ENCODE results near the gene COCH.

COCH gene

DNA sequence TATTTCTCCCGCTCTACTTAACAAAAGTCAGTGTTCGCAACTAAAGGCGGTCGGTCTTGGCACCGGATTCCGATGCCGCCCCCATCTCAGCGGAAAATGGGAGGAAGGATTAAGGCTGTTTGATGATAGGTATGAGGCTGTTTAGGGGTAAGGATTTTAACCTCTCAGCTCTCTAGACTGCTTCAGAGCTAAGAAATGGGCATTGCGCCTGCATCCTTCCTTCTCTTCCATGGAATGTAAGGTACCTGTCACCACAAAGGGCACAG, 1.4 kb downstream of the COCH start:
- Histone ChIP-seq H3K4me1 (ENCODE audit: control insufficient read depth, insufficient read depth, low read length) (peaks cover 12% of the 10 kb centered on the region), H3K9me3 (ENCODE audit: control insufficient read depth, low read length) (no peaks in the 10 kb centered on the region), H3K27me3 (ENCODE audit: control insufficient read depth, insufficient read depth, low read length, poor library complexity, severe bottlenecking) (peaks cover 51% of the 10 kb centered on the region), H3K36me3 (ENCODE audit: control insufficient read depth, insufficient read depth, low read length) (no peaks in the 10 kb centered on the region), H3K4me3 (ENCODE audit: insufficient read depth, low read depth, low read length) (no peak overlapping the region), H3K27ac (ENCODE audit: insufficient read depth, low read depth, low read length, poor library complexity, severe bottlenecking) (no peak overlapping the region)
- WGBS, 2 experiments, result 35 to 38% methylated on average over 9 of the region's 9 CpGs

DNA sequence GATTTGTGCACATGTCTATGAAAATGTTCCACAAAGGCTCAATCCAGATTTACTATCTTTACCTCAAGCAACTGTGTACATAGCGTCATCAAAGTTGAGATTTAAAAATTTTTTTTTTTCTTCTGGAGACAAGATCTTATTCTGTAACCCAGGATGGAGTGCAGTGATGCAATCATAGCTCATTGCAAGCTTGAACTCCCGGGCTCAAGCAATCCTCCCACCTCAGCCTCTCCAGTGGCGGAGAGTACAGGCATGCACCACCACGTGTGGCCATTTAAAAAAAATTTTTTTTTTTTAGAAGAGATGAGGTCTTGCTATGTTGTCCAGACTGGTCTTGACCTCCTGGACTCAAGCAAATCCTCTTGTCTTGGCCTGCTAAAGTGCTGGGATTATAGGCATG, 2.3 kb downstream of the COCH start:
- 68 to 69% methylated on average over 4 of the region's 4 CpGs for WGBS, 2 experiments
- Histone ChIP-seq H3K9me3 (ENCODE audit: control insufficient read depth, low read length) (no peaks in the 10 kb centered on the region), H3K4me1 (ENCODE audit: control insufficient read depth, insufficient read depth, low read length) (peaks cover 12% of the 10 kb centered on the region), H3K36me3 (ENCODE audit: control insufficient read depth, insufficient read depth, low read length) (no peaks in the 10 kb centered on the region), H3K27me3 (ENCODE audit: control insufficient read depth, insufficient read depth, low read length, poor library complexity, severe bottlenecking) (peaks cover 51% of the 10 kb centered on the region), H3K4me3 (ENCODE audit: insufficient read depth, low read depth, low read length) (no peak overlapping the region), H3K27ac (ENCODE audit: insufficient read depth, low read depth, low read length, poor library complexity, severe bottlenecking) (no peak overlapping the region)

DNA sequence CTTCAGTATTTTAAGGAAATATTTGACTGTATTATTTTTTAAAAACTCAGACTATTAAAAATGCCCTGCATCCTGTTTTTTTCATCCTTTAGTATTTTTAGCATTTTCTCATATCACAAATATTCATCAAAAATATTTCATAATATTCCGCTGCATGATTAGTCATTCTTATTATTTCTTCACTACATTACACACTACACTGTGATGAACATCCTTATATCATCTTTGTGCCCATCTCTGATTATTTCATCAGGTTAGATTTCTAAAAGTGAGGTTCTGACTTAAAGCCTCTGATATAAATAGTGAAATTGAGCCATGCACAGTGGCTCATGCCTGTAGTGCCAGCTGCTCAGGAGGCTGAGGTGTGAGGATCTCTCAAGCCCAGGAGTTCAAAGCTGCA, 8.1 kb downstream of the COCH start:
- Histone ChIP-seq H3K36me3 (ENCODE audit: control insufficient read depth, insufficient read depth, low read length) (no peaks in the 10 kb centered on the region), H3K9me3 (ENCODE audit: control insufficient read depth, low read length) (no peaks in the 10 kb centered on the region), H3K4me1 (ENCODE audit: control insufficient read depth, insufficient read depth, low read length) (no peaks in the 10 kb centered on the region), H3K4me3 (ENCODE audit: insufficient read depth, low read depth, low read length) (no peak overlapping the region), H3K27me3 (ENCODE audit: control insufficient read depth, insufficient read depth, low read length, poor library complexity, severe bottlenecking) (peaks cover 2% of the 10 kb centered on the region), H3K27ac (ENCODE audit: insufficient read depth, low read depth, low read length, poor library complexity, severe bottlenecking) (no peak overlapping the region)
- 84 to 95% methylated on average over 1 of the region's 1 CpG for WGBS, 2 experiments

DNA sequence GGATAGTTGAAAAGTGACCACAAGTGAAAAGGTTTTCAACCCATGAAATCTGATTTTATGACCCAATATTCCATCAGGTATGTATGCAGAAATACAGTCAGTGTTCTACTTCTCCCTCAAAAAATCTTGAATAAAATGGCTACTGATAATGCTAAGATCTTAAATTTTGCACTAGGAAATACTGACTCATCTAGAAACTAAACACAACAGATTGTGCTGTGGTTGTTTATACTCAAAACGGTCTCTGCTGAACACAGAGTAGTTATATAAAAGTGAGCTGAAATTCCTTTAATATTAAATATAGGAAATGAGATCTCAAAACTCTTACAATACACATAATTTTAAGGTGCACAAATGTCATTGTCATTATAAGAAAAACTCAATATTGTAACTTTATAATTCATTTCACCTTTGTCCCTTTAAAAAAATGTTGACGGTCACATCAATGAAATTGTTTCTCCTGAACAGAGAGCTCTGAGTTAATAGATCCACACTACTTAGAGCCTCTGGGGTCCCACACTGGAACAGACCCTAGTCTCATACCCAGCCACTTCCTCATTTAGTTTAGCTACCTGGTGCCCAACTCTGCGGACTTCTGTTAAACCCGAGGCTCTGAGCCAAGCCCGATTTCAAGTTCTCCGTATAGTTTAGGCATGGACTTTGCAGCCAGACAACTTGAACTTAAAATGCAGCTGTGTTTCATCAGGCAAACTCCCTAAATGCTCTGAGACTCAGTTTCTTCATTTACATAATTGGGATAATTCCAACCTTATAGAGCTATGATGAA, 9.3 kb downstream of the COCH start:
- no peaks in the 10 kb centered on the region for H3K4me1 ChIP-seq (ENCODE audit: control insufficient read depth, insufficient read depth, low read length)
- no peak overlapping the region for H3K4me3 ChIP-seq (ENCODE audit: insufficient read depth, low read depth, low read length)
- H3K27ac ChIP-seq (ENCODE audit: insufficient read depth, low read depth, low read length, poor library complexity, severe bottlenecking), result no peak overlapping the region
- no peaks in the 10 kb centered on the region for H3K9me3 ChIP-seq (ENCODE audit: control insufficient read depth, low read length)
- no peaks in the 10 kb centered on the region for H3K27me3 ChIP-seq (ENCODE audit: control insufficient read depth, insufficient read depth, low read length, poor library complexity, severe bottlenecking)
- H3K36me3 ChIP-seq (ENCODE audit: control insufficient read depth, insufficient read depth, low read length), result no peaks in the 10 kb centered on the region
- 96 to 97% methylated on average over 5 of the region's 6 CpGs for WGBS, 2 experiments

DNA sequence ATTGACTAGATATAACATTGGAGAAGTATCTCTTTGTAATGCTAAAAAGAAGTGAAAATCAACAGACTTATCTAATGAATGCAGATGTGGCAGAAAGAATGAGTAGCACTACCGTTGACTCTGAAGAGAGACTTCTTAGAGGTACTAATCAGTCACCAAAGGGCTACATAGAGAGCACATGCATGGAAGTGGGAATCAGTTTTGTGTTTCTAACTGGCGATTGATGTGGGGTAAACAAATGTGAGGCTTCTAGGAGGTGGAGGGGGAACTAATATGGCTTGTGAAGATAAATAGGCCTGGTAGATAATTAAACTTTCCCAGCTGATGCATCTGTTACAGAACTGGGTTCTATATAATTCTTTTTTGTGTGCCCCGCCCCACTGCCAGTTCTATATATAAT, 10.5 kb downstream of the COCH start:
- Histone ChIP-seq H3K27ac (ENCODE audit: insufficient read depth, low read depth, low read length, poor library complexity, severe bottlenecking) (no peak overlapping the region), H3K9me3 (ENCODE audit: control insufficient read depth, low read length) (no peaks in the 10 kb centered on the region), H3K36me3 (ENCODE audit: control insufficient read depth, insufficient read depth, low read length) (no peaks in the 10 kb centered on the region), H3K4me3 (ENCODE audit: insufficient read depth, low read depth, low read length) (no peak overlapping the region), H3K4me1 (ENCODE audit: control insufficient read depth, insufficient read depth, low read length) (no peaks in the 10 kb centered on the region), H3K27me3 (ENCODE audit: control insufficient read depth, insufficient read depth, low read length, poor library complexity, severe bottlenecking) (no peaks in the 10 kb centered on the region)
- WGBS, 2 experiments, result 82 to 89% methylated on average over 2 to 3 of the region's 3 CpGs

DNA sequence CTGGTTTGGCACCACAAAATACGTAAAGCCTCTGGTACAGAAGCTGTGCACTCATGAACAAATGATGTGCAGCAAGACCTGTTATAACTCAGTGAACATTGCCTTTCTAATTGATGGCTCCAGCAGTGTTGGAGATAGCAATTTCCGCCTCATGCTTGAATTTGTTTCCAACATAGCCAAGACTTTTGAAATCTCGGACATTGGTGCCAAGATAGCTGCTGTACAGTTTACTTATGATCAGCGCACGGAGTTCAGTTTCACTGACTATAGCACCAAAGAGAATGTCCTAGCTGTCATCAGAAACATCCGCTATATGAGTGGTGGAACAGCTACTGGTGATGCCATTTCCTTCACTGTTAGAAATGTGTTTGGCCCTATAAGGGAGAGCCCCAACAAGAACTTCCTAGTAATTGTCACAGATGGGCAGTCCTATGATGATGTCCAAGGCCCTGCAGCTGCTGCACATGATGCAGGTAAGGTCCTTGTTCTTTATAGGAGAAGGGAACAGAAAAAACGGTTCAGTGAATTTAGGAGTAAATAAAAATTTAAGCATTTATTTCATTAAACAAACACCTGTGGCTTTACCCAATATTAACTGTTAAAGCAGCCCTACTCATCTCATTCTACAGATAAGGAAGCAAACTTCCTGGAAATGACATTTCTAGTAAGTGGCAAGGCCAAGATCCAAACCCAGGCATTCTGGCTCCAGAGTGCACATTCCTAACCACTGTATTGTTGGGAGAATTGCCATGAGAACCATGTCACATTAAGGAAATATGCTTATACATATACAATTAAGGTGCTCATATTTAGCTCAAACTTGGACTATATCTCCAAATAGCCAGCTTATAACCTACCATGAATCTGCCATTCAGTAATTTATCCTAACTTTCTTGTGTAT, 11.7 kb downstream of the COCH start:
- Histone ChIP-seq H3K4me3 (ENCODE audit: insufficient read depth, low read depth, low read length) (no peak overlapping the region), H3K9me3 (ENCODE audit: control insufficient read depth, low read length) (no peaks in the 10 kb centered on the region), H3K27ac (ENCODE audit: insufficient read depth, low read depth, low read length, poor library complexity, severe bottlenecking) (no peak overlapping the region), H3K36me3 (ENCODE audit: control insufficient read depth, insufficient read depth, low read length) (no peaks in the 10 kb centered on the region), H3K4me1 (ENCODE audit: control insufficient read depth, insufficient read depth, low read length) (no peaks in the 10 kb centered on the region), H3K27me3 (ENCODE audit: control insufficient read depth, insufficient read depth, low read length, poor library complexity, severe bottlenecking) (no peaks in the 10 kb centered on the region)
- 90 to 95% methylated on average over 6 to 7 of the region's 7 CpGs for WGBS, 2 experiments

DNA sequence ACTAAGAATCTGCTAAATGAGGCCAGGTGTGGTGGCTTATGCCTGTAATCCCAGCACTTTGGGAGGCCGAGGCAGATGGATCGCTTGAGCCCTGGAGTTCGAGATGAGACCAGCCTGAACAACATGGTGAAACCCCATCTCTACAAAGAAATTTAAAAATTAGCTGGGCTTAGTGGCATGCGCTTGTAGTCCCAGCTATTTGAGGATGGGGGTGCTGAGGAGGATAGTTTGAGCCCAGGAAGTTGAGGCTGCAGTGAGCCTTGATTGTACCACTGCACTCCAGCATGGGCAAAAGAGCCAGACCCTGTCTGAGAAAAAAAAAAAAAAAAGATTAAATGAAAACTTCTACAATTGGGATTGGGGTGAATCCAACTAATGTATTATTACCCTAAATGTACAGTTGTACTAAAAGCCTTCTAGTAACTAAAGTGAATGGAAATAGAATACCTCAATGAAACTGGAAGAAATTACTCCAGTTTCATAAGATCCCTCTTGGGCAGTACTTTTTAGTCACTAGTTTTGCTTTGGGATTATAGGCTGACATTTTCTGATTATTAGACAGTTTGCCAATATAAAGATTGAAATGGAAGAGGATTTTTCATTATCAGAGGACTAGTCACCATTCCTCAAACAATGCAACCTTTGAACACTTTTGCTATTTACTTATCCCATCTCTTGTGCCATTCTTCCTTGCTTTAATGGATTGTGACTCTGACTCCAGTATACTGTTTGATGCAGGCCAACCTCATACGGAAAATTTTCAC, 14.3 kb downstream of the COCH start:
- WGBS, 2 experiments, result 92 to 93% methylated on average over 5 of the region's 5 CpGs
- H3K27ac ChIP-seq (ENCODE audit: insufficient read depth, low read depth, low read length, poor library complexity, severe bottlenecking), result no peak overlapping the region
- no peaks in the 10 kb centered on the region for H3K4me1 ChIP-seq (ENCODE audit: control insufficient read depth, insufficient read depth, low read length)
- no peaks in the 10 kb centered on the region for H3K36me3 ChIP-seq (ENCODE audit: control insufficient read depth, insufficient read depth, low read length)
- H3K4me3 ChIP-seq (ENCODE audit: insufficient read depth, low read depth, low read length), result no peak overlapping the region
- no peaks in the 10 kb centered on the region for H3K27me3 ChIP-seq (ENCODE audit: control insufficient read depth, insufficient read depth, low read length, poor library complexity, severe bottlenecking)
- no peaks in the 10 kb centered on the region for H3K9me3 ChIP-seq (ENCODE audit: control insufficient read depth, low read length)

DNA sequence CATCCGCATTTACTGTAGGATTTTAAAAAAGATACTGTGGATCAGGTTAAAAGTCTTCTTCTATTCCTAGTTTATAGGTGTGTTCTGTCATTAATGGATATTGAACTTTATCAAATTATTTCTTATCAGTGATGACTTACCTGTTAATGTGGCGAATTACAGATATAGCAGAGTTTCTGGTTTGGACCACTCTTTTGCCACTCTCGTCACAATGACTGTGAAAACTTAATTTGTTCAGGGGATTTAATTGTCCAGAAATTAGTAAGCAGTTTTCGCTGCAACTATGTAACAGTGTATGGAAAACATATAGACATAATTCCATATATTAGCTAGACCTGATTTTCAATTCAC, 14.9 kb downstream of the COCH start:
- Histone ChIP-seq H3K9me3 (ENCODE audit: control insufficient read depth, low read length) (no peaks in the 10 kb centered on the region), H3K27me3 (ENCODE audit: control insufficient read depth, insufficient read depth, low read length, poor library complexity, severe bottlenecking) (no peaks in the 10 kb centered on the region), H3K36me3 (ENCODE audit: control insufficient read depth, insufficient read depth, low read length) (no peaks in the 10 kb centered on the region), H3K4me3 (ENCODE audit: insufficient read depth, low read depth, low read length) (no peak overlapping the region), H3K4me1 (ENCODE audit: control insufficient read depth, insufficient read depth, low read length) (no peaks in the 10 kb centered on the region), H3K27ac (ENCODE audit: insufficient read depth, low read depth, low read length, poor library complexity, severe bottlenecking) (no peak overlapping the region)
- 63 to 74% methylated on average over 3 to 4 of the region's 4 CpGs for WGBS, 2 experiments

DNA sequence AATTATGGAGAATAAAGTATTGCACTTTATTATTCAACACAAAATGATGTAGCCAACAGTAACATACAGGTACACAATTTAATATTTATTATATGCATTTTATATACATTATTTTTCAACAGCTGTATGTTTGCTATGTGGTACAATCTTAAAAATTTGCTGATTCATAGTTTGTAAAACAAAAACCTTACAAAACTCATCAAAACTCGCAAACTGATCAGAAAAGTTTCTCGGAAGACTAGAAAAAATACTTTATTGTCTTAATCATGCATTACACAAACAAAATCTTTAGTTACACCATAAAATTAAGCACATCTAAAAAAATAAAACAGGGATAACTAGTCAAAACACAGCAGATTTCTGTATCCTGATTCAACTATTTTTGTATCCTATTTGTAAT, 19.5 kb downstream of the COCH start:
- Histone ChIP-seq H3K9me3 (ENCODE audit: control insufficient read depth, low read length) (no peaks in the 10 kb centered on the region), H3K4me1 (ENCODE audit: control insufficient read depth, insufficient read depth, low read length) (no peaks in the 10 kb centered on the region), H3K27me3 (ENCODE audit: control insufficient read depth, insufficient read depth, low read length, poor library complexity, severe bottlenecking) (no peaks in the 10 kb centered on the region), H3K27ac (ENCODE audit: insufficient read depth, low read depth, low read length, poor library complexity, severe bottlenecking) (no peak overlapping the region), H3K4me3 (ENCODE audit: insufficient read depth, low read depth, low read length) (no peak overlapping the region), H3K36me3 (ENCODE audit: control insufficient read depth, insufficient read depth, low read length) (peaks cover 9% of the 10 kb centered on the region)
- 98% methylated on average over 2 of the region's 2 CpGs for WGBS, 2 experiments

DNA sequence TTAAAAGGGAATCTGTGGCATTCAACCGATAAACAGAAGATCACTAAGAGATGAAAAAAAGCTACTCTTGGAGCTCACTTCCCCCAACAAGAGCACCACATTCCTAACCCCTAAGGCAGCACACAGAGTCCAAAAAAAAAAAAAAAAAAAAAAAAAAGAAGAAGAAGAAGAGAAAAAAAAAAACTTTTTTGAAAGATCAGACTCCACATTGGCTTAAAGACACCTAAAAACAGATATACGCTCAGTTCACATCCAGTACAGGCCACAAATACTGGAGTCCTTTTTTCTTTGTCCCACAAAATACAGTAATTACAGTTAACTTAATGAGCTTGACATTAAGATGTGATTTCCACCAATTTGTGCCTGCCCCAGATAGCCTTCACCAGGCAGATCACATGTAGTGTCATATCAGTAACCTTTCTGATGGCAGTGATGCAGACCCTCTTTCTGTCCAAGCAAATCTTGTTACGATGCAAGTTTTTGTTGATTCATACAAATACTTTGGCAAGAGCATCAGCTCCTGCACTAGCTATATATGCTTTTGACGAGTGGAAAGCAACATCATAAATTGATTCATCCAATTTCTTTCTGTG, 20.7 kb downstream of the COCH start:
- 95 to 99% methylated on average over 3 to 4 of the region's 4 CpGs for WGBS, 2 experiments
- Histone ChIP-seq H3K4me1 (ENCODE audit: control insufficient read depth, insufficient read depth, low read length) (no peaks in the 10 kb centered on the region), H3K27ac (ENCODE audit: insufficient read depth, low read depth, low read length, poor library complexity, severe bottlenecking) (no peak overlapping the region), H3K36me3 (ENCODE audit: control insufficient read depth, insufficient read depth, low read length) (peaks cover 9% of the 10 kb centered on the region), H3K9me3 (ENCODE audit: control insufficient read depth, low read length) (no peaks in the 10 kb centered on the region), H3K27me3 (ENCODE audit: control insufficient read depth, insufficient read depth, low read length, poor library complexity, severe bottlenecking) (no peaks in the 10 kb centered on the region), H3K4me3 (ENCODE audit: insufficient read depth, low read depth, low read length) (no peak overlapping the region)

Data from ectodermal cell (in vitro differentiated cells).